Stimulated activated CD4-positive, alpha-beta T cell treated with anti-CD3 and anti-CD28 coated beads, Interleukin-12 subunit alpha, Interleukin-12 subunit beta, amount 100 ng/mL, for 48 hours (primary cell): ENCODE measurements around the gene DNAAF6.

ENCODE experiments used
- DNase-seq, 3 donors: peaks; one replicate each; pipeline ENCODE4 v3.0.0-alpha.2; 2020; ENCODE audit warnings: low read depth in 2 of 3, low spot score in 1 of 3

DNAAF6 gene

DNA sequence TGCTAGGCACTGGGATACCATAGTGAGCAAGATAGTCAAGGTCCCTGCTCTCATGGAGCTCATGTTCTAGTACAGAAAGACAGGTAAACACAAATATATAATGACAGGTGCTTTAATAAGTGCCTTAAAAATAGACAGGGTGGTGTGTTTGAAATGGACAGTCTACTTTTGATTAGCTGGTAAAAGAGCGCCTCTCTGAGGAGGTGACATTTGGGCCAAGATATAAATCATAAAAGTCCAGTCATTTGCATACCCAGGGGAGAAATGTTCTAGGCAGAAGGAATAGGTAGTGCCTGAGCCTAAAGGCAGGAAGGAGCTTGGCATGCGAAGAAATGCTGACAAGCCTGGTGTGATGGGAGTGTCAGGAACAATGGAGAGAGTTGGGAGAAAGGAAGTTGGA, 83.6 kb downstream of the DNAAF6 start:
- no peak for DNase-seq

DNA sequence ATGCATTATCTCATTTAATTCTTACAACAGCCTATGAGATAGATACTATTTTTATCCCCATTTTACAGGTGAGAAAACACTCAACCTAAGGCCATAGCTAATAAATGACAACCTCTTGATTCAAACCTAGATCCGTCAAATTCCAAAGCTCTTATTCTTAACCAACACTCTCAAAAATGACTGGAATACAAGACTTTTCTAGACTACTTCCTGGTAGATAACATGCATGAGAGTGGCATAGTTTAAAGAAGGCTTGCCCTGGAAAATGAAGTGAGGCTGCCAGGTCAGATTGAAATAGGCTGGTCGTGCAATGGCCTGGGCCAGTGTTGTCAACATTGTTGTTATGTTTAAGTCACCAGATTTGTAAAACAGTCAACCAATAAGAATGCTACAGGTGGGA, 86.6 kb downstream of the DNAAF6 start:
- DNase-seq = no peak
